HFF-Myc (cell line): ENCODE measurements around the gene CDC73.

Source experiments
- DNase-seq: peaks from one replicate; pipeline ENCODE4 v3.0.0-alpha.2; 2011; ENCODE audit warnings: low read depth; ENCODE audit errors: extremely low read depth
- H3K4me3 ChIP-seq: replicated peaks from 2 replicates; pipeline ENCODE4 v1.5.1; 2011; ENCODE audit warnings: low read depth, mild to moderate bottlenecking, control low read depth, low read length
- CTCF ChIP-seq: IDR thresholded peaks from 2 replicates; pipeline ENCODE4 v1.5.1; 2012; ENCODE audit warnings: mild to moderate bottlenecking, low read depth, low read length, control low read depth; ENCODE audit errors: missing control alignments

CDC73 gene

DNA sequence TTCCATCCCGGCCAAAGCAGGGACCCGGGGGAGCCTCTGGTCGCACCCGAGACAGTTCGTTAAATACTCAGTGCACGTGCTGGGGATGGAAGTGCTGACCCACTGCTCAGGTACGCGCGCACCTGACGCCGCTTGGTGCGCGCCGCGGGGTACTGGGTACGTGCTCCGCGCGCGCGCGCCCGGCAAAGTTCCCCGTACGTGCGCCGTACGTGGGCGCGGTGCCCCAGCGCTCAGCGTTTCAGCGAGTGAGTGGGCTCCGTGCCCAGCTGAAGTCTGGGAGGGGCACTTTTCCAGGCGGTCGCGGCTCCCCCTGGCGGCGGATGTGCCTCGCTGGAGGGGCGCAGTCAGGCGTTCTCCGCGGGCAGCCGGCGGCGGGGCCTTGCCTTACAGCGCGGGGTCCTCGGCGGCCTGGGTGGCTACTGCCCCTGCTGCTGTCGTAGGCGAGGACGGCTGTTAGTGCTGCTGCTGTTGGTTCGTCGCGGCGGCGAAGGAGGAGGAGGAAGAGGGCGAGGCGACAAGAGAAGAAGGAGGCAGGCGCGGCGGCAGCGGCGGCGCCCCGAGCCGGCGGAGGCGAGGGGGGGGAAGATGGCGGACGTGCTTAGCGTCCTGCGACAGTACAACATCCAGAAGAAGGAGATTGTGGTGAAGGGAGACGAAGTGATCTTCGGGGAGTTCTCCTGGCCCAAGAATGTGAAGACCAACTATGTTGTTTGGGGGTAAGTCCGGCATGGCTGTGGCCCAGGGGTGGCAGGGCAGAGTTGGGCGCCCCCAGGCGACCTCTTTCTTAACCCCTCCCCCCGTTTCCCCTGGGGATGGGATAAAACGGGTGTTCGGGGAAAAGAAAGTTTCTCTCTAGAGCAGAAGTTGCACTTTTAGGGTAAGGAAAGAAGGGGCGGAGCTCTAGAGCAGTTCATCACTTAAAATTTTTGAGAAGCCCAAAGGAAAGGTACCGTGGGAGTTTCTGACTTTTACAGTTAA is at the start of gene CDC73:
TSS of gene CDC73 (plus strand) at position 416 of the 978 bp plus-strand sequence. CDS start at position 586, 170 bp downstream.
- TF ChIP-seq CTCF = peak; percentile 88
- peak within 1 kb of the TSS; percentile 66 for H3K4me3 ChIP-seq
- peak; percentile 84 for DNase-seq

- no peak overlapping the region for H3K4me3 ChIP-seq
- no peak for DNase-seq
- no peak for TF ChIP-seq CTCF
Measured at GRCh38 chr1:193077991-193078390, 43.8 kb upstream of the CDC73 start.

- no peak for DNase-seq
- no peak overlapping the region for H3K4me3 ChIP-seq
- TF ChIP-seq CTCF = no peak
Measured at GRCh38 chr1:193079187-193079586, 42.6 kb upstream of the CDC73 start.

GRCh38 chr1:193083365-193084088 is 38.3 kb upstream of the CDC73 start:
- DNase-seq = no peak
- TF ChIP-seq CTCF = no peak
- H3K4me3 ChIP-seq = no peak overlapping the region

DNA sequence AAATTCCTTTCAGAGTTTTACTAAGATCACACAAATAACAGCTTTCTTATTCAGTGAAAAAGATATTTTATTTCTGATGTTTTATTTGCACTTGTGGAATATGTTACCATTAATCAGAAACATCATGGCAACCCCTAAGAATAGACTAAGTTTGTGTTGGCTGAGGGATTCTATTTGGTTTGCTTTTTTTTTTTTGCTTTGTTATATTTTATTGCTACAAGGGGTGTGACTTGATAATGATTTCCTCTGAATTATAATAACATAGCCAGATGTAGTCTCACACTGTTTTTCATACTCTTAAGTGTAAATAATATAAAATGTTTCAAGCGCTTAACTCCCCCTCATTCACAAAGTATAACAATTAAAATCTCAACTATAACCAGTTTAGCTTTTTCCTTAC is 36.6 kb upstream of the CDC73 start:
- DNase-seq = no peak
- no peak overlapping the region for H3K4me3 ChIP-seq
- no peak for TF ChIP-seq CTCF

DNA sequence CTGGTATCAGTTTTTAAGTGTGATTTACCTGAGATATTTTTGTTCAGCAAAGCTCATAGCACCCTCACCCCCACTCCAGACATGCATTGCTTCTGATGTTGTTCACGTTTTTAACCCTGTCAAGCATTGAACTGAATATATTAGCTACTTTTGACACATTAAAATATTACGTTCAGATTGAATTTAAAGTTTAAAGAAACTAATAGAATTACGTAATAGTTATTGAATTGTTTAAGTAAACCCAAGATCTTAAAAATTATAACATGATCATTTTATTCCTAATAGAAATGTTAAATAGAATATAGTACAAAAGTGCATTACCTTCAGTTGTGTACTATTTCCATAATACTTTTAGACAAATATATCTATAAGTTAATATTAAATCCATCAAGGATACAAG is 35.5 kb upstream of the CDC73 start:
- H3K4me3 ChIP-seq = no peak overlapping the region
- no peak for DNase-seq
- TF ChIP-seq CTCF = no peak
